ENCODE results near the gene RPS19BP1. TPM values are rescaled to one million over a fixed set of nuclear protein-coding genes. Genes with fewer than 3 reads are reported as not detected.
"Not testable (repeated sequence)": the region's sequence is repeated elsewhere in the genome, so short reads cannot be mapped to it uniquely, and the experiment has no call there.

RPS19BP1 gene
- total RNA-seq, 1 experiment from 2014 or later = 97.2 TPM

GRCh38 chr22:39511226-39511625 is 21.3 kb downstream of the RPS19BP1 start:
- no TSS peak for BruUV-seq (replicated peaks)

GRCh38 chr22:39510529-39511149 is 21.9 kb downstream of the RPS19BP1 start:
- POLR2A ChIA-PET (ENCODE audit: low non-redundant PET) = interaction anchor here (0.7 kb wide), 1 partner anchor 192 kb away, joined by 3 read pairs; no protein-coding TSS in a partner anchor
- CTCF ChIA-PET = interaction anchor here (1.0 kb wide), 1 partner anchor 8 kb away, joined by 3 read pairs; the partner anchor contains the start of gene MIEF1
- H3K4me1 ChIP-seq (ENCODE audit: insufficient read depth, low read length, poor library complexity, severe bottlenecking) = no peaks in the 10 kb centered on the region
- no peak overlapping the region for H3K4me3 ChIP-seq (ENCODE audit: low read depth, low read length, poor library complexity, severe bottlenecking)
- H3K36me3 ChIP-seq (ENCODE audit: insufficient read depth, low read length, poor library complexity, severe bottlenecking) = peaks cover 85% of the 10 kb centered on the region
- H3K27me3 ChIP-seq (replicated peaks; ENCODE audit: insufficient read depth, low read depth, low read length, poor library complexity) = no peaks in the 10 kb centered on the region
- intact Hi-C loops (cut with micrococcal nuclease; ENCODE audit: unreplicated experiment) = no loop called here
- BruUV-seq (replicated peaks) = no TSS peak
- no peak for DNase-seq (ENCODE audit: low spot score)
- no peak for TF ChIP-seq EZH2 (IDR thresholded peaks at IDR 0.05; ENCODE audit: borderline replicate concordance, low read depth, low read length, poor library complexity, severe bottlenecking)
- no peak for TF ChIP-seq CTCF (conservative IDR thresholded peaks at IDR 0.05; ENCODE audit: low read depth, low read length)
- no peaks in the 10 kb centered on the region for H3K9me3 ChIP-seq (ENCODE audit: low read depth, low read length, poor library complexity, severe bottlenecking)
- no peak overlapping the region for H3K27ac ChIP-seq (ENCODE audit: low read depth, low read length, poor library complexity, severe bottlenecking)

More at GRCh38 chr22:39511226-39511625, 21.3 kb downstream of the RPS19BP1 start:
- intact Hi-C loops (cut with micrococcal nuclease; ENCODE audit: unreplicated experiment) = no loop called here
- no peak overlapping the region for H3K27ac ChIP-seq (ENCODE audit: low read depth, low read length, poor library complexity, severe bottlenecking)
- POLR2A ChIA-PET (ENCODE audit: low non-redundant PET) = no interaction called here
- CTCF ChIA-PET = interaction anchor here (1.0 kb wide), 1 partner anchor 9 kb away, joined by 3 read pairs; the partner anchor contains the start of gene MIEF1
- DNase-seq (ENCODE audit: low spot score) = no peak
- H3K36me3 ChIP-seq (ENCODE audit: insufficient read depth, low read length, poor library complexity, severe bottlenecking) = peaks cover 85% of the 10 kb centered on the region
- TF ChIP-seq CTCF (conservative IDR thresholded peaks at IDR 0.05; ENCODE audit: low read depth, low read length) (no peak), EZH2 (IDR thresholded peaks at IDR 0.05; ENCODE audit: borderline replicate concordance, low read depth, low read length, poor library complexity, severe bottlenecking) (no peak)
- no peaks in the 10 kb centered on the region for H3K9me3 ChIP-seq (ENCODE audit: low read depth, low read length, poor library complexity, severe bottlenecking)
- no peaks in the 10 kb centered on the region for H3K4me1 ChIP-seq (ENCODE audit: insufficient read depth, low read length, poor library complexity, severe bottlenecking)
- no peak overlapping the region for H3K4me3 ChIP-seq (ENCODE audit: low read depth, low read length, poor library complexity, severe bottlenecking)
- H3K27me3 ChIP-seq (replicated peaks; ENCODE audit: insufficient read depth, low read depth, low read length, poor library complexity) = no peaks in the 10 kb centered on the region

- ChIA-PET CTCF (no interaction called here), POLR2A (ENCODE audit: low non-redundant PET) (no interaction called here)
- intact Hi-C loops (cut with micrococcal nuclease; ENCODE audit: unreplicated experiment) = no loop called here
Observed at GRCh38 chr22:39508393-39508792, 24.2 kb downstream of the RPS19BP1 start.

GRCh38 chr22:39507021-39507420 is 25.5 kb downstream of the RPS19BP1 start:
- peaks cover 71% of the 10 kb centered on the region for H3K36me3 ChIP-seq (ENCODE audit: insufficient read depth, low read length, poor library complexity, severe bottlenecking)
- POLR2A ChIA-PET (ENCODE audit: low non-redundant PET); H3K4me3 ChIP-seq (ENCODE audit: low read depth, low read length, poor library complexity, severe bottlenecking); CTCF ChIA-PET; H3K27me3 ChIP-seq (replicated peaks; ENCODE audit: insufficient read depth, low read depth, low read length, poor library complexity); BruUV-seq (replicated peaks); intact Hi-C loops (cut with micrococcal nuclease; ENCODE audit: unreplicated experiment); H3K9me3 ChIP-seq (ENCODE audit: low read depth, low read length, poor library complexity, severe bottlenecking); H3K27ac ChIP-seq (ENCODE audit: low read depth, low read length, poor library complexity, severe bottlenecking); H3K4me1 ChIP-seq (ENCODE audit: insufficient read depth, low read length, poor library complexity, severe bottlenecking); DNase-seq (ENCODE audit: low spot score): not testable (repeated sequence)

More at GRCh38 chr22:39508393-39508792, 24.2 kb downstream of the RPS19BP1 start:
- Histone ChIP-seq H3K9me3 (ENCODE audit: low read depth, low read length, poor library complexity, severe bottlenecking) (no peaks in the 10 kb centered on the region), H3K4me1 (ENCODE audit: insufficient read depth, low read length, poor library complexity, severe bottlenecking) (peaks cover 4% of the 10 kb centered on the region), H3K27ac (ENCODE audit: low read depth, low read length, poor library complexity, severe bottlenecking) (no peak overlapping the region), H3K27me3 (replicated peaks; ENCODE audit: insufficient read depth, low read depth, low read length, poor library complexity) (no peaks in the 10 kb centered on the region), H3K4me3 (ENCODE audit: low read depth, low read length, poor library complexity, severe bottlenecking) (no peak overlapping the region), H3K36me3 (ENCODE audit: insufficient read depth, low read length, poor library complexity, severe bottlenecking) (peaks cover 81% of the 10 kb centered on the region)
- TF ChIP-seq EZH2 (IDR thresholded peaks at IDR 0.05; ENCODE audit: borderline replicate concordance, low read depth, low read length, poor library complexity, severe bottlenecking) (no peak), CTCF (conservative IDR thresholded peaks at IDR 0.05; ENCODE audit: low read depth, low read length) (no peak)
- no peak for DNase-seq (ENCODE audit: low spot score)
- BruUV-seq (replicated peaks) = no TSS peak
